Peyer's patch (tissue), 4 donors: ENCODE results near the gene ZCCHC10.

Experiments used
- CTCF ChIP-seq, 6 experiments: fragments of 450-650 bp in 4 of 6; fragments of 200-600 bp in 2 of 6; sonication (generic) in 1 of 6; IDR thresholded peaks; one replicate each; pipeline ENCODE4 v1.5.1; 2017 to 2019; ENCODE audit warnings: antibody characterized with exemption in 6 of 6, mild to moderate bottlenecking in 3 of 6, moderate library complexity in 1 of 6
- POLR2A ChIP-seq, 2 donors: fragments of 450-650 bp; IDR thresholded peaks; one replicate each; pipeline ENCODE4 v1.5.1; 2017; ENCODE audit warnings: antibody characterized with exemption in 2 of 2, mild to moderate bottlenecking in 2 of 2, moderate library complexity in 2 of 2

- no peak for TF ChIP-seq POLR2A (IDR thresholded peaks at IDR 0.05)
- TF ChIP-seq CTCF (IDR thresholded peaks at IDR 0.05), result no peak
Measured at GRCh38 chr5:132996307-132996706, 30.0 kb downstream of the ZCCHC10 start.
